H9 (cell line): ENCODE results near the gene ARHGEF6. TPM values are rescaled to one million over a fixed set of nuclear protein-coding genes. Genes with fewer than 3 reads are reported as not detected.

Experiments
- DNase-seq: peaks from one replicate; pipeline ENCODE4 v3.0.0-alpha.2; 2017
- H2AFZ ChIP-seq: one replicate; pipeline ENCODE4 v1.6.1; 2013; ENCODE audit warnings: mild to moderate bottlenecking, low read length, control low read depth, moderate library complexity
- H2AK5ac ChIP-seq: 2 replicates; pipeline ENCODE4 v1.6.1; 2013; ENCODE audit warnings: low read length, control low read depth, mixed read lengths; ENCODE audit not compliant: insufficient read length
- H2BK120ac ChIP-seq: one replicate; pipeline ENCODE4 v1.6.1; 2013; ENCODE audit warnings: low read depth, mild to moderate bottlenecking, low read length, control low read depth, inconsistent platforms; ENCODE audit not compliant: poor library complexity, severe bottlenecking
- H2BK12ac ChIP-seq: 2 replicates; pipeline ENCODE4 v1.6.1; 2013; ENCODE audit warnings: low read length, control low read depth, mixed read lengths, low read depth; ENCODE audit not compliant: insufficient read length
- H2BK15ac ChIP-seq: 2 replicates; pipeline ENCODE4 v1.6.1; 2013; ENCODE audit warnings: low read depth, low read length, control low read depth
- H2BK20ac ChIP-seq: one replicate; pipeline ENCODE4 v1.6.1; 2013; ENCODE audit warnings: low read depth, mild to moderate bottlenecking, low read length, control low read depth, inconsistent platforms; ENCODE audit not compliant: poor library complexity, severe bottlenecking
- H2BK5ac ChIP-seq: 2 replicates; pipeline ENCODE4 v1.6.1; 2013; ENCODE audit warnings: low read length, control low read depth, mixed read lengths; ENCODE audit not compliant: insufficient read length
- H3K14ac ChIP-seq: 2 replicates; pipeline ENCODE4 v1.6.1; 2013; ENCODE audit warnings: low read length, control low read depth; ENCODE audit not compliant: insufficient read depth
- H3K18ac ChIP-seq: 2 replicates; pipeline ENCODE4 v1.6.1; 2013; ENCODE audit warnings: low read depth, mild to moderate bottlenecking, mixed read lengths, low read length, control low read depth; ENCODE audit not compliant: insufficient read length
- H3K23ac ChIP-seq: 2 replicates; pipeline ENCODE4 v1.6.1; 2013; ENCODE audit warnings: low read length, control low read depth, mixed read lengths, low read depth; ENCODE audit not compliant: insufficient read length
- H3K23me2 ChIP-seq: 2 replicates; pipeline ENCODE4 v1.6.1; 2013; ENCODE audit warnings: low read depth, mild to moderate bottlenecking, mixed read lengths, low read length, control low read depth; ENCODE audit not compliant: insufficient read length, poor library complexity, severe bottlenecking
- H3K27ac ChIP-seq: 2 replicates; pipeline ENCODE4 v1.5.1; 2013; ENCODE audit warnings: low read length, control low read depth, mixed read lengths, low read depth; ENCODE audit not compliant: insufficient read length
- H3K27me3 ChIP-seq: 2 replicates; pipeline ENCODE4 v1.6.1; 2013; ENCODE audit warnings: low read length, control low read depth, inconsistent platforms; ENCODE audit not compliant: insufficient read depth
- H3K4ac ChIP-seq: 2 replicates; pipeline ENCODE4 v1.6.1; 2013; ENCODE audit warnings: low read depth, mild to moderate bottlenecking, control low read depth, inconsistent platforms, low read length, moderate library complexity
- H3K4me1 ChIP-seq: 2 replicates; pipeline ENCODE4 v1.6.1; 2013; ENCODE audit warnings: low read length, control low read depth, inconsistent platforms; ENCODE audit not compliant: insufficient read depth
- H3K4me2 ChIP-seq: 2 replicates; pipeline ENCODE4 v1.6.1; 2013; ENCODE audit warnings: low read length, control low read depth, mixed read lengths; ENCODE audit not compliant: insufficient read length, insufficient read depth
- H3K56ac ChIP-seq: 2 replicates; pipeline ENCODE4 v1.6.1; 2013; ENCODE audit warnings: low read depth, mild to moderate bottlenecking, mixed read lengths, low read length, control low read depth; ENCODE audit not compliant: insufficient read length
- H3K79me1 ChIP-seq: 2 replicates; pipeline ENCODE4 v1.6.1; 2013; ENCODE audit warnings: low read depth, mild to moderate bottlenecking, moderate library complexity, low read length, control low read depth, inconsistent platforms; ENCODE audit not compliant: insufficient read depth, poor library complexity, severe bottlenecking
- H3K79me2 ChIP-seq: 2 replicates; pipeline ENCODE4 v1.6.1; 2013; ENCODE audit warnings: low read length, control low read depth, inconsistent platforms; ENCODE audit not compliant: insufficient read depth
- H3K9ac ChIP-seq: 2 replicates; pipeline ENCODE4 v1.6.1; 2013; ENCODE audit warnings: low read length, control low read depth, mixed read lengths; ENCODE audit not compliant: insufficient read length; ENCODE audit errors: extremely low read depth
- H3K9me3 ChIP-seq: one replicate; pipeline ENCODE4 v1.6.1; 2013; ENCODE audit warnings: low read depth, low read length, inconsistent platforms; ENCODE audit not compliant: control insufficient read depth
- H3T11ph ChIP-seq: one replicate; pipeline ENCODE4 v1.6.1; 2013; ENCODE audit warnings: mild to moderate bottlenecking, low read length, control low read depth, inconsistent platforms
- H4K20me1 ChIP-seq: one replicate; pipeline ENCODE4 v1.6.1; 2013; ENCODE audit not compliant: control insufficient read depth, insufficient read length, insufficient read depth
- H4K5ac ChIP-seq: 2 replicates; pipeline ENCODE4 v1.6.1; 2013; ENCODE audit warnings: low read depth, mild to moderate bottlenecking, mixed read lengths, low read length, control low read depth; ENCODE audit not compliant: insufficient read length
- H4K8ac ChIP-seq: replicated peaks from 2 replicates; pipeline ENCODE4 v1.6.1; 2013; ENCODE audit warnings: low read length, control low read depth, mixed read lengths, low read depth; ENCODE audit not compliant: insufficient read length
- H4K91ac ChIP-seq: 2 replicates; pipeline ENCODE4 v1.6.1; 2013; ENCODE audit warnings: low read depth, mild to moderate bottlenecking, moderate library complexity, mixed read lengths, low read length, control low read depth; ENCODE audit not compliant: insufficient read length
- H3K27ac Mint-ChIP-seq, 3 experiments: 2 replicates in 2 of 3; 3 replicates in 1 of 3; pipeline ENCODE4 v1.8.0; 2020 to 2021; ENCODE audit warnings: mixed read lengths in 3 of 3, mild to moderate bottlenecking in 1 of 3, moderate library complexity in 1 of 3
- H3K27me3 Mint-ChIP-seq: 2 replicates; pipeline ENCODE4 v1.8.0; 2021; ENCODE audit warnings: low read depth, mild to moderate bottlenecking, moderate library complexity, mixed read lengths
- H3K36me3 Mint-ChIP-seq, 3 experiments: 2 replicates in 2 of 3; 3 replicates in 1 of 3; pipeline ENCODE4 v1.8.0; 2020 to 2021; ENCODE audit warnings: low read depth in 3 of 3, mixed read lengths in 3 of 3; ENCODE audit not compliant: insufficient read depth in 1 of 3
- H3K4me1 Mint-ChIP-seq, 2 experiments: 2 replicates each; pipeline ENCODE4 v1.8.0; 2020; ENCODE audit warnings: mixed read lengths in 2 of 2
- H3K4me3 Mint-ChIP-seq, 2 experiments: 2 replicates in 1 of 2; 3 replicates in 1 of 2; pipeline ENCODE4 v1.8.0; 2020 to 2021; ENCODE audit warnings: mild to moderate bottlenecking in 2 of 2, mixed read lengths in 2 of 2, moderate library complexity in 1 of 2
- H3K9me3 Mint-ChIP-seq, 2 experiments: 2 replicates in 1 of 2; 3 replicates in 1 of 2; pipeline ENCODE4 v1.8.0; 2020; ENCODE audit warnings: mild to moderate bottlenecking in 2 of 2, mixed read lengths in 2 of 2, moderate library complexity in 1 of 2
- whole genome bisulfite sequencing: extraction: QIAGEN DNeasy Blood & Tissue Kit; methylation state at CpG from one replicate; pipeline ENCODE4 v1.1.7; 2013; ENCODE audit warnings: missing lambda C conversion rate, low lambda C conversion rate, mixed read lengths; ENCODE audit not compliant: insufficient read length; ENCODE audit errors: extremely low coverage; 5-methylcytosine and 5-hydroxymethylcytosine counted together
- total RNA-seq: library from RNA; stranded (reverse); gene quantifications from 2 replicates; pipeline ENCODE4 v1.2.1, GENCODE V29; 2021
- TF ChIP-seq, protein P1 (sequence below): fragments of 200-600 bp; sonication (generic); conservative IDR thresholded peaks from 3 replicates; pipeline ENCODE4 v1.8.0; 2021; ENCODE audit warnings: antibody characterized with exemption, mild to moderate bottlenecking

ARHGEF6 gene
- total RNA-seq, 1 experiment from 2014 or later, result 3.6 TPM

DNA sequence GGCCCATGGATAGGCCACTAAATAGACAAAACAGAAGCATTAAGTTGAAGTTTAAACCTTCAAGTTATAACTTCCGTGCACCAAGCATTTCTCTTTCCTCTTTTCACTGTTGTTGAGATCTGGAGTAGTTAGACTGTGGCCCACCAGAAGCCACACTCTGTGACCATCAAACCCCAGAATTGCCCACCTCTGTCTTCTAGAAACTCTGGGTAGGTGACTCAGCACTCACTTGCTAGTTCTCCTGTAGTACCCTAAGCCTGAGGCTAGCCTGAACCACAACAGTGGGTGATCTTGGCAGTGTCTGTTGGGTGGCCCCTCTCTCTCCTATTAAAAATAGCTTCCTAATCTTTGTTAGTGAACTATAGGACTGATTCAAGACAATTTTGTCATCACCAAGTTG, 157.3 kb downstream of the ARHGEF6 start:
- no peaks in the 10 kb centered on the region for H3K23me2 ChIP-seq
- no peak overlapping the region for H3K23ac ChIP-seq
- H3K36me3 Mint-ChIP-seq, result no peaks in the 10 kb centered on the region; a peak in 3 of 7 replicates
- H3K4me1 Mint-ChIP-seq, result no peaks in the 10 kb centered on the region
- no peak overlapping the region for H3T11ph ChIP-seq
- no peak overlapping the region for H3K4me2 ChIP-seq
- H3K14ac ChIP-seq, result no peak overlapping the region
- no peak overlapping the region for H2AK5ac ChIP-seq
- no peaks in the 10 kb centered on the region for H3K79me2 ChIP-seq
- no peaks in the 10 kb centered on the region for H4K20me1 ChIP-seq
- no peak overlapping the region for H2BK120ac ChIP-seq
- no peak overlapping the region for H3K18ac ChIP-seq
- no peak overlapping the region for H3K4ac ChIP-seq
- peaks cover 63 to 71% of the 10 kb centered on the region in 2 experiments for H3K9me3 Mint-ChIP-seq
- H4K8ac ChIP-seq, result no peak overlapping the region
- no peak overlapping the region for H3K9ac ChIP-seq
- H3K27me3 ChIP-seq, result no peaks in the 10 kb centered on the region
- no peak overlapping the region for H2BK5ac ChIP-seq
- no peak overlapping the region for H3K4me3 Mint-ChIP-seq
- no peaks in the 10 kb centered on the region for H3K27me3 Mint-ChIP-seq
- no peak overlapping the region for H3K27ac Mint-ChIP-seq
- no peak overlapping the region for H2AFZ ChIP-seq
- no peak overlapping the region for H2BK12ac ChIP-seq
- H2BK20ac ChIP-seq, result no peak overlapping the region
- H3K56ac ChIP-seq, result no peak overlapping the region
- TF ChIP-seq, protein P1, sequence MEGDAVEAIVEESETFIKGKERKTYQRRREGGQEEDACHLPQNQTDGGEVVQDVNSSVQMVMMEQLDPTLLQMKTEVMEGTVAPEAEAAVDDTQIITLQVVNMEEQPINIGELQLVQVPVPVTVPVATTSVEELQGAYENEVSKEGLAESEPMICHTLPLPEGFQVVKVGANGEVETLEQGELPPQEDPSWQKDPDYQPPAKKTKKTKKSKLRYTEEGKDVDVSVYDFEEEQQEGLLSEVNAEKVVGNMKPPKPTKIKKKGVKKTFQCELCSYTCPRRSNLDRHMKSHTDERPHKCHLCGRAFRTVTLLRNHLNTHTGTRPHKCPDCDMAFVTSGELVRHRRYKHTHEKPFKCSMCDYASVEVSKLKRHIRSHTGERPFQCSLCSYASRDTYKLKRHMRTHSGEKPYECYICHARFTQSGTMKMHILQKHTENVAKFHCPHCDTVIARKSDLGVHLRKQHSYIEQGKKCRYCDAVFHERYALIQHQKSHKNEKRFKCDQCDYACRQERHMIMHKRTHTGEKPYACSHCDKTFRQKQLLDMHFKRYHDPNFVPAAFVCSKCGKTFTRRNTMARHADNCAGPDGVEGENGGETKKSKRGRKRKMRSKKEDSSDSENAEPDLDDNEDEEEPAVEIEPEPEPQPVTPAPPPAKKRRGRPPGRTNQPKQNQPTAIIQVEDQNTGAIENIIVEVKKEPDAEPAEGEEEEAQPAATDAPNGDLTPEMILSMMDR, result no peak
- H4K5ac ChIP-seq, result no peak overlapping the region
- no peak for DNase-seq
- no CpG with 5 or more reads among the region's 1 CpG for WGBS
- H4K91ac ChIP-seq, result no peak overlapping the region
- H2BK15ac ChIP-seq, result no peak overlapping the region
- H3K9me3 ChIP-seq, result peaks cover 42% of the 10 kb centered on the region
- no peaks in the 10 kb centered on the region for H3K79me1 ChIP-seq
- no peaks in the 10 kb centered on the region for H3K4me1 ChIP-seq
- H3K27ac ChIP-seq, result no peak overlapping the region
